ENCODE results near the gene CPA2.

CPA2 gene

DNA sequence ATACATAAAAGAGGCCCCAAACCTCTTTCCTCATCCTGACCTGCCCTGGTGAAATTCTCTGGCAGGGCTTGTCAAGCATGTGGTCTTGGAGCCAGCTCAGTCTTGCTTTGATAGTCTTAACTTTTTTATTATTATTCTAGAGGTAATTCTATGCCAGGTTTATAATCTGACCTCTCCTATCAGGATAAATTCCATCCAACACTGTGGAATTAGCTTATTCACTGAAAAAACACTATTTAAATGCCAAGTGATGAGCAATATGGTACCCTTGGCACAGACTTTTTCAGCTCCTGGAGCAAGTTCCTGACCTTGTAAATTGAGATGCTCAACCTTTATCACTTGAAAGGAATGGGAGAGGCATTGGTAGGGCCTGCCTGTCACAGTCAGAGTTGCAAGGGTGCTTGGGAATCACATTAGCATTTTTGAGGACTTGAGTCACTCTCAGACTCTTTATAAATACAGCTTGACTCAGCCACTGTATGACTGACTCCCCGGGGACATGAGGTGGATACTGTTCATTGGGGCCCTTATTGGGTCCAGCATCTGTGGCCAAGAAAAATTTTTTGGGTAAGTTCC lies 26.1 kb downstream of the CPA2 start, which contains the start of gene CPA4:
TSS of gene CPA4 (plus strand) at position 480 of the 576 bp plus-strand sequence. CDS start at position 500, 20 bp downstream.
- TF ChIP-seq, protein P1, sequence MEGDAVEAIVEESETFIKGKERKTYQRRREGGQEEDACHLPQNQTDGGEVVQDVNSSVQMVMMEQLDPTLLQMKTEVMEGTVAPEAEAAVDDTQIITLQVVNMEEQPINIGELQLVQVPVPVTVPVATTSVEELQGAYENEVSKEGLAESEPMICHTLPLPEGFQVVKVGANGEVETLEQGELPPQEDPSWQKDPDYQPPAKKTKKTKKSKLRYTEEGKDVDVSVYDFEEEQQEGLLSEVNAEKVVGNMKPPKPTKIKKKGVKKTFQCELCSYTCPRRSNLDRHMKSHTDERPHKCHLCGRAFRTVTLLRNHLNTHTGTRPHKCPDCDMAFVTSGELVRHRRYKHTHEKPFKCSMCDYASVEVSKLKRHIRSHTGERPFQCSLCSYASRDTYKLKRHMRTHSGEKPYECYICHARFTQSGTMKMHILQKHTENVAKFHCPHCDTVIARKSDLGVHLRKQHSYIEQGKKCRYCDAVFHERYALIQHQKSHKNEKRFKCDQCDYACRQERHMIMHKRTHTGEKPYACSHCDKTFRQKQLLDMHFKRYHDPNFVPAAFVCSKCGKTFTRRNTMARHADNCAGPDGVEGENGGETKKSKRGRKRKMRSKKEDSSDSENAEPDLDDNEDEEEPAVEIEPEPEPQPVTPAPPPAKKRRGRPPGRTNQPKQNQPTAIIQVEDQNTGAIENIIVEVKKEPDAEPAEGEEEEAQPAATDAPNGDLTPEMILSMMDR (IDR thresholded peaks at IDR 0.05): no peak
- Histone ChIP-seq H3K27ac (peak within 1 kb of the TSS; percentile 54 to 67), H3K27me3 (no peaks in the 10 kb centered on the region), H3K9me3 (no peaks in the 10 kb centered on the region), H3K36me3 (no peaks in the 10 kb centered on the region), H3K4me3 (no peak within 1 kb of the TSS), H3K4me1 (peaks cover 0 to 27% (median 17%) of the 10 kb centered on the region in 4 donors)
- intact Hi-C loops (cut with DNase I; ENCODE audit: low total_unique reads): no loop called here
- DNase-seq: peak; percentile 76 to 78

DNA sequence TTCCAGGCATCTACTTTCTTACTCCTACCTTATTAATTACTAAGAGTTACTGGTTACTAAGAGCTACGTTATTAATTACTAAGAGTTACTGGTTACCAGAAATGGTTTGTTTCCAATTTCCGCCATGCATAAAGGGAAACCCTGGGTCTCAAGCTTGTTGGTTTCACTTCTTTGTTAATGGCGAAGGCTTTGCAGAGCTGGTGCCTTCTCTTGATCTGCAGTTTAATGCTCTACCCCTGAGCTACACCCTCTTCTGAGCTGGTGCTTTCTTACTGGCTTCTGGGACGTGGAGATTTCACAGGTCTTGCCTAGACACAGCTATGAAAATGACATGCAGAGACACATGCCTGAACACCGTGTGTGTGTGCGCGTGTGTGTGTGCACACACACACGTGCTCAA lies 26.9 kb downstream of the CPA2 start:
- intact Hi-C loops (cut with DNase I; ENCODE audit: low total_unique reads): no loop called here
- TF ChIP-seq, protein P1 (IDR thresholded peaks at IDR 0.05): no peak
- Histone ChIP-seq H3K27me3 (no peaks in the 10 kb centered on the region), H3K9me3 (no peaks in the 10 kb centered on the region), H3K4me1 (peaks cover 0 to 27% (median 17%) of the 10 kb centered on the region in 4 donors), H3K36me3 (no peaks in the 10 kb centered on the region), H3K27ac (peak overlapping the region; percentile 54 to 67), H3K4me3 (no peak overlapping the region)
- DNase-seq: no peak

DNA sequence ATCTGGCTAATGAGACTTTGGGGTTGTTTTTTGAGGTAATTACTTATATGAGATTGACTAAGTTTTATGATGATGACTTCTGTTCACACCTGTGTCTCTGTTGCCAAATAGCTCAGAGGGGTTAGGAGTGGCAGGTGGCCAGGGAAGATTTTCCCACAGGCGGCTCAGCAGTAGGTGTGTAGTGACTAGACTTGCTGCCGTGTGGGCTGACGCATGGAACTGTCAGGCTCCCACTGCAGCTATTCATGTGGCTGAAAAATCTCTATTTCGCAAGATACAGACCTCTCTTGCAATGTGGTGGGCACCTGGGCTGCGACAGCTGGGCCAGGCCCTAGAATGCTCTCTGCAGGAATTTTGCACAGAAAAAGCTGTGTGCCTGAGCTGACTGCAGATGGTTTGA lies 27.7 kb downstream of the CPA2 start:
- intact Hi-C loops (cut with DNase I; ENCODE audit: low total_unique reads): no loop called here
- H3K4me1 ChIP-seq: peaks cover 0 to 27% (median 17%) of the 10 kb centered on the region in 4 donors
- no peaks in the 10 kb centered on the region for H3K36me3 ChIP-seq
- no peak overlapping the region for H3K27ac ChIP-seq
- H3K9me3 ChIP-seq: no peaks in the 10 kb centered on the region
- no peak overlapping the region for H3K4me3 ChIP-seq
- DNase-seq: no peak
- TF ChIP-seq, protein P1 (IDR thresholded peaks at IDR 0.05): no peak
- no peaks in the 10 kb centered on the region for H3K27me3 ChIP-seq

DNA sequence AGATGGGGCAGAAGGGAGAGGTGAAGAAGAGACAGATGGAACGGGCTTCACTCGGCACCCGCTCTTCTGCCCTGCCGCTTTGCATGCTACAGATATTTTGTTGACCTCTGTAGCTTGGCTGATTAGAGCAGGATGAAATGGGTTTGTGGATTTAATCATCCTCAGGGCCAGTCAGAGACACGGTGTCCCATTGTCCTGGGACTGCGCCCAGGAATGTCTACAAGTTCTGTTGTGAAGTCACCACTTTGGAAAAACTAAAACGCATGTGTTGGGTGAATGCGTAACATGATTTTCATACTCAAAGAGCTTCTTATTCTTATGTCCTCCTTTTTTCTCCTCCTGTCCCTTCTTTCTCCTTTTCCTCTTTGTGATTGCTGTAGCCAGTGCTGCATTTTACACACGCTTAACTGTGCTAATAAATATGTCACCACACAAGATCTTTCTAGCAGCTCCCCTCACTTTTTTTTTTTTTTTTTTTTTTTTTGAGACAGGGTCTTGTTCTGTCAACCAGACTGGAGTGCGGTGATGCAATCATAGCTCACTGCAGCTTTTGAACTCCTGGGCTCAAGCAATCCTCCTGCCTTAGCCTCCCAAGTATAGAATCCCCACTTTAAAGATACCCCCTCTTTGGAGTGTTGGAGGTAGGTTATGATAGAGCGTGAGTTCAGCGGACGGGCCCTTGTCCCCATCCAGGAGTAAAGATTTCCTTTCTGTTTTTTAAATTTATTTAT lies 29.7 kb downstream of the CPA2 start:
- DNase-seq: no peak
- H3K4me3 ChIP-seq: no peak overlapping the region
- H3K4me1 ChIP-seq: peaks cover 0 to 27% (median 17%) of the 10 kb centered on the region in 4 donors
- intact Hi-C loops (cut with DNase I; ENCODE audit: low total_unique reads): loop anchor here (5.0 kb wide), 1 partner anchor 146 kb away; the partner anchor contains the start of gene CEP41
- no peaks in the 10 kb centered on the region for H3K36me3 ChIP-seq
- H3K27me3 ChIP-seq: no peaks in the 10 kb centered on the region
- TF ChIP-seq, protein P1 (IDR thresholded peaks at IDR 0.05): no peak
- no peak overlapping the region for H3K27ac ChIP-seq
- H3K9me3 ChIP-seq: no peaks in the 10 kb centered on the region

DNA sequence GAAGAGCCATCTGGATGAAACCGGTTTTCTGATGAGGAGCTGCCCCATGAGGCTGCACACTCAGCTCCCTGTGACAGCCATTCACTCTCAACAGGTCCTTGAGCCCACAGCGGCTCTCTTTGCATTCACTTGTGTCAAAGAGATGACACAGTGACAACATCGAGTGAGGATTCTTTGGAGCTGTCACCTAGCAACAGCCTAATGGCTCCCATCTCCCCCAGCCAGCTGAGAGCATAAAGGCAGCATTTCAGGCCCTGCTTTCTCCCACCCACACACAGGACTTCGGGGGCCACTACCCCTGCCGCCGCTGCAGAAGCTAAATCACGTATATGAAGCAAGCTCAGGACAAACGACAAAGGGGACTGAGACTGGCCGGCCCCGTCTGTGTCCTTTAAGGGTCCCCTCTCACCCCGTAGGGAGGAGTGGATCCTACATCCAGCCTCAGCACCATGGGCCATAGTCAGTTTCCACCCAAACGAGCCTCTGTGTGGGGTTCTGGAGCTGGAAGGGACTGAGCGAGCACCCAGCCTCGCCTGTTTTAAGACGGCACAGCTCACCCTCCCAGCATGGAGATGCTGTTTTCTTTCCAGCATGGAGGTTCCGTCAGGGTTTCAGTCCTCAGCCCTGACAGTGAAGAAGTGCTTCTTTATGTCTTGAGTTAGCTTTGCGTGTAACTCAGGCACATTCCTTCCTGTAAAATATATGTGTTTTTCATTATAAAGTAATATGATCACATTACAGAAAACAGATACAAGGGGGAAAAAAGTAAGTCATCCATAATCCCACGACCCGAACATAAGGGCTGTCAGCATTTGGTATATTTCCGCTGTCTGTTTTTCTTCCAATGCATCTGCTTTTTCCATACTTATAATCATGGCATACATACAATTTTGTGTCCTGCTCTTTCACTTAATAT lies 31.2 kb downstream of the CPA2 start:
- intact Hi-C loops (cut with DNase I; ENCODE audit: low total_unique reads): loop anchor here (5.0 kb wide), 1 partner anchor 144 kb away; the partner anchor contains the start of gene CEP41
- Histone ChIP-seq H3K4me1 (peaks cover 0 to 17% (median 11%) of the 10 kb centered on the region in 4 donors), H3K27ac (no peak overlapping the region), H3K27me3 (no peaks in the 10 kb centered on the region), H3K36me3 (no peaks in the 10 kb centered on the region), H3K9me3 (no peaks in the 10 kb centered on the region), H3K4me3 (no peak overlapping the region)
- no peak for DNase-seq
- TF ChIP-seq, protein P1 (IDR thresholded peaks at IDR 0.05): no peak
